Gastrocnemius medialis (tissue), 4 donors: ENCODE data around the gene ZNF776. TPM values are rescaled to one million over a fixed set of nuclear protein-coding genes. Genes with fewer than 3 reads are reported as not detected.

ENCODE experiments used
- ATAC-seq, 2 donors: fragments of 150-250 bp; one replicate each; pipeline ENCODE4 v1.9.1; 2016
- DNase-seq, 2 donors: peaks; one replicate each; pipeline ENCODE4 v3.0.0-alpha.2; 2019
- H3K27ac ChIP-seq, 4 donors: fragments of 200-600 bp; sonication (generic); 1 replicate in 1 of 4; 2 replicates in 3 of 4; pipeline ENCODE4 v1.5.1; 2016 to 2018; ENCODE audit warnings: mild to moderate bottlenecking in 2 of 4, moderate library complexity in 1 of 4
- H3K27me3 ChIP-seq, 3 donors: fragments of 200-600 bp; sonication (generic) in 2 of 3; 1 replicate in 1 of 3; 2 replicates in 2 of 3; pipeline versions ENCODE4 v1.5.1 to v1.6.0; 2016 to 2019; ENCODE audit warnings: mild to moderate bottlenecking in 1 of 3, moderate library complexity in 1 of 3
- H3K36me3 ChIP-seq, 2 donors: fragments of 200-600 bp; sonication (generic) in 1 of 2; one replicate each; pipeline ENCODE4 v1.5.1; 2017 to 2018
- H3K4me1 ChIP-seq, 2 donors: fragments of 200-600 bp; sonication (generic) in 1 of 2; one replicate each; pipeline ENCODE4 v1.5.1; 2016 to 2017; ENCODE audit warnings: mild to moderate bottlenecking in 2 of 2
- H3K4me3 ChIP-seq, 4 donors: fragments of 200-600 bp; sonication (generic) in 3 of 4; 1 replicate in 1 of 4; 2 replicates in 3 of 4; pipeline ENCODE4 v1.5.1; 2016 to 2019; ENCODE audit warnings: mild to moderate bottlenecking in 2 of 4
- H3K9me3 ChIP-seq, 3 donors: fragments of 200-600 bp; sonication (generic) in 2 of 3; 1 replicate in 1 of 3; 2 replicates in 2 of 3; pipeline ENCODE4 v1.5.1; 2016 to 2019
- POLR2A ChIP-seq, 2 donors: fragments of 450-650 bp; IDR thresholded peaks; one replicate each; pipeline ENCODE4 v1.6.1; 2017; ENCODE audit warnings: antibody characterized with exemption in 2 of 2, mild to moderate bottlenecking in 2 of 2, moderate library complexity in 2 of 2
- in situ Hi-C, 4 donors: fragments of 200-750 bp; cut with MboI; loops; one replicate each; pipeline versions ENCODE4 v1.15.0 to v1.8.0; 2017; ENCODE audit warnings: low sequenced_read_pairs in 4 of 4
- intact Hi-C: fragments of 100-400 bp; cut with DNase I; formaldehyde crosslinking; loops from one replicate; pipeline ENCODE4 v1.15.1; 2023; ENCODE audit warnings: low total_unique reads
- total RNA-seq, 4 donors: library from RNA; depleted of rRNA; stranded (reverse); fragments of >200 nt; gene quantifications; one replicate each; pipeline versions ENCODE4 v1.1.0 to v1.2.3, GENCODE V29; 2016
- TF ChIP-seq, protein P1 (sequence below), 5 experiments: fragments of 450-650 bp in 3 of 5; fragments of 200-600 bp in 2 of 5; sonication (generic) in 2 of 5; IDR thresholded peaks in 4 of 5; conservative IDR thresholded peaks in 1 of 5; 1 replicate in 4 of 5; 2 replicates in 1 of 5; pipeline ENCODE4 v1.5.1; 2016 to 2019; ENCODE audit warnings: antibody characterized with exemption in 5 of 5, mild to moderate bottlenecking in 3 of 5, moderate library complexity in 3 of 5

ZNF776 gene
- total RNA-seq, 4 donors from 2014 or later, result 5.0 to 8.1 (median 8.0) TPM

DNA sequence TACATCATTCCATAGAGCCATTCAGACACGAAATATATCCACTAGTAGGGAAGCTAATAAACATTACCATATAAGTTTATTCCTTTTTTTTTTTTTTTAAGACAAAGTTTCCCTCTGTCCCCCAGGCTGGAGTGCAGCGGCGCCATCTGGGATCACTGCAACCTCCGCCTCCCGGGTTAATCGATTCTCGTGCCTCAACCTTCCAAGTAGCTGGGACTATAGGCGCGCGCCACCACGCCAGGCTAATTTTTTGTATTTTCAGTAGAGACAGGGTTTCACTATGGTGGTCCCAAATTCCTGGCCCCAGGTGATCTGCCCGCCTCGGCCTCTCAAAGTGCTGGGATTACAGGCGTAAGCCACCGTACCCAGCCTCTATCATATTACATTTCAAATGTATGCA, 37.0 kb upstream of the ZNF776 start:
- Histone ChIP-seq H3K9me3 (no peaks in the 10 kb centered on the region), H3K27ac (peak overlapping the region in 3 of 4 donors; percentile 70 to 94 (median 92)), H3K36me3 (peaks cover 0 to 19% of the 10 kb centered on the region in 2 donors), H3K4me3 (peak overlapping the region in 2 of 4 donors; percentile 63 to 66), H3K4me1 (peaks cover 0 to 4% of the 10 kb centered on the region in 2 donors), H3K27me3 (no peaks in the 10 kb centered on the region)
- ATAC-seq (no peak), DNase-seq (no peak)
- intact Hi-C loops (no loop called here), in situ Hi-C loops (no loop called here)
- no peak for TF ChIP-seq POLR2A (IDR thresholded peaks at IDR 0.05)
- TF ChIP-seq, protein P1, sequence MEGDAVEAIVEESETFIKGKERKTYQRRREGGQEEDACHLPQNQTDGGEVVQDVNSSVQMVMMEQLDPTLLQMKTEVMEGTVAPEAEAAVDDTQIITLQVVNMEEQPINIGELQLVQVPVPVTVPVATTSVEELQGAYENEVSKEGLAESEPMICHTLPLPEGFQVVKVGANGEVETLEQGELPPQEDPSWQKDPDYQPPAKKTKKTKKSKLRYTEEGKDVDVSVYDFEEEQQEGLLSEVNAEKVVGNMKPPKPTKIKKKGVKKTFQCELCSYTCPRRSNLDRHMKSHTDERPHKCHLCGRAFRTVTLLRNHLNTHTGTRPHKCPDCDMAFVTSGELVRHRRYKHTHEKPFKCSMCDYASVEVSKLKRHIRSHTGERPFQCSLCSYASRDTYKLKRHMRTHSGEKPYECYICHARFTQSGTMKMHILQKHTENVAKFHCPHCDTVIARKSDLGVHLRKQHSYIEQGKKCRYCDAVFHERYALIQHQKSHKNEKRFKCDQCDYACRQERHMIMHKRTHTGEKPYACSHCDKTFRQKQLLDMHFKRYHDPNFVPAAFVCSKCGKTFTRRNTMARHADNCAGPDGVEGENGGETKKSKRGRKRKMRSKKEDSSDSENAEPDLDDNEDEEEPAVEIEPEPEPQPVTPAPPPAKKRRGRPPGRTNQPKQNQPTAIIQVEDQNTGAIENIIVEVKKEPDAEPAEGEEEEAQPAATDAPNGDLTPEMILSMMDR (IDR thresholded peaks at IDR 0.05 in 4 of 5, conservative IDR thresholded peaks at IDR 0.05 in 1 of 5), result no peak

DNA sequence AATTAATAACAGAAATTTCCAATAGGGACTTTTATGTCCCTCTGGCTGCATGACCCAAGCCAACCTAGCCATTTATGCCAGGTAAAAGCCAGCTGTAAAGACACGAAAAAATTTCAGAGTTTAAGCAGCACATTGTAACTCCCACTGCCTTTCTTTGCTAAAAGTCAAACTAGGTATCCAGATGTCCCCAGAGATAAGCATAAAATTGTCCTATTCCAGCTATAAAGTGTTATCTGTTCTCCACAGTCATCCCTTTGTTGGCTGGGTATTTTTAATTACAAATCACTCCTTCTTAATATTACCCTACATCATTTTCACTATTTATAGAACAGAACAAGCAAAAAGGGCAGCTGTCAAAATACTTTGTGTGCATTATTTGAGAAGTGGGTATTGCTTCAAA, 34.4 kb upstream of the ZNF776 start:
- in situ Hi-C loops, result no loop called here
- no peak overlapping the region for H3K27ac ChIP-seq
- peaks cover 0 to 4% of the 10 kb centered on the region in 2 donors for H3K4me1 ChIP-seq
- peaks cover 0 to 19% of the 10 kb centered on the region in 2 donors for H3K36me3 ChIP-seq
- H3K4me3 ChIP-seq, result no peak overlapping the region
- no peaks in the 10 kb centered on the region for H3K9me3 ChIP-seq
- intact Hi-C loops, result no loop called here
- TF ChIP-seq, protein P1 (IDR thresholded peaks at IDR 0.05 in 4 of 5, conservative IDR thresholded peaks at IDR 0.05 in 1 of 5), result no peak
- no peak for TF ChIP-seq POLR2A (IDR thresholded peaks at IDR 0.05)
- no peaks in the 10 kb centered on the region for H3K27me3 ChIP-seq
- no peak for ATAC-seq
- DNase-seq, result no peak

DNA sequence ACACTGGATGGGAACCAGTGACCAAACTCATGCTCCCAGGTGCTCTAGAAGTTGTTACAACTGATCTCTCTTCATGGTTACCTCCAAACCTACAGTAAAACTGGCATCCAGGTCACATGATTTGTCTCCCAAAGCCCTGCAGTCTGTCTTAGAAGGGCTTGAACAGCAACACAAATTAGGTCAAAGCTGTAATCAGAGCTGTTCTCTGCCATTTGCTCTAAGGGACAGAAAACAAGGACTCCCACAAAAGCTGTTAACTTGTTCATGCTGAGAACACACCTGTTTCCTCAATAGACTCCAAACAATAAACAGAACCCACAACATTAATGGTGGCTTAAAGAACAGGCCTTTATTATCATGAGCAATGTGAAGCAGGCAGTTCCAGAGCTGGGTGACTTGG, 27.2 kb upstream of the ZNF776 start:
- no peak overlapping the region for H3K27ac ChIP-seq
- no peak for TF ChIP-seq POLR2A (IDR thresholded peaks at IDR 0.05)
- TF ChIP-seq, protein P1 (IDR thresholded peaks at IDR 0.05 in 4 of 5, conservative IDR thresholded peaks at IDR 0.05 in 1 of 5), result no peak
- ATAC-seq, result no peak
- H3K36me3 ChIP-seq, result peaks cover 10 to 49% of the 10 kb centered on the region in 2 donors
- H3K27me3 ChIP-seq, result no peaks in the 10 kb centered on the region
- no peak overlapping the region for H3K4me3 ChIP-seq
- DNase-seq, result no peak
- in situ Hi-C loops (no loop called here), intact Hi-C loops (no loop called here)
- no peaks in the 10 kb centered on the region for H3K4me1 ChIP-seq
- peaks cover 0 to 11% (median 0%) of the 10 kb centered on the region in 3 donors for H3K9me3 ChIP-seq

DNA sequence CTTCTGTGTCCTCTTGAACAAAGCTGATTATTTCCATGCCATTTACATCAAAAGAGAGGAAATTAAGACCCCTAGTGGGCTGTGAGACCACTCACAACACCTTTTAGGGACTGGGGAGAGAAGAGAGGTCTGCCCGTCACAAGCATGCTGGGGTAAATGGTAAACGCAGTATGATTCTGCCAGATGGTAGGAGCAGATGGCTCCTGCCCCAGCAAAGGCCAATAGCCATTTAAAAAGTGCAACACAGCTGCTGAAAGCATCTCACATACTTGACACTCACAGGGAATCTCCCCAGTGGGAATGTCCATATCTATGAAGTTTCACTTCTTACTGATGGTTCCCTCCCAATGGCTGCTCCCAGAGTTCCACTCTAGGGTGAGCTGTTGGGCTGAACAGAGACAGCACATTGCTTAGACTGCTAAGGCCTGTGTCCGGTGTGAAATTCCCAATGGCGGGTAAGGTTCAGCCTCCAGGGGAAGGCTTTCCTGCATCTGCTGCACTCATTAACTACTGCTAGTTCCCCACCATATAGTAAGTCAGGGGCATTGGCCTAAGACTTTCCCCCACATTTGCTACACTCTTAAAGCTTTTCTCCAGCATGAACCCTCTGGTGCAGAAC, 26.6 kb upstream of the ZNF776 start:
- TF ChIP-seq, protein P1 (IDR thresholded peaks at IDR 0.05 in 4 of 5, conservative IDR thresholded peaks at IDR 0.05 in 1 of 5), result no peak
- no peak for TF ChIP-seq POLR2A (IDR thresholded peaks at IDR 0.05)
- Histone ChIP-seq H3K4me3 (no peak overlapping the region), H3K27me3 (no peaks in the 10 kb centered on the region), H3K9me3 (peaks cover 0 to 11% (median 2%) of the 10 kb centered on the region in 3 donors), H3K4me1 (no peaks in the 10 kb centered on the region), H3K27ac (no peak overlapping the region), H3K36me3 (peaks cover 10 to 44% of the 10 kb centered on the region in 2 donors)
- ATAC-seq (no peak), DNase-seq (no peak)
- in situ Hi-C loops (no loop called here), intact Hi-C loops (no loop called here)
